ENCODE data around the gene CYP19A1.

- no peak for TF ChIP-seq CTCF (IDR thresholded peaks at IDR 0.05; ENCODE audit: low read depth, low read length, missing input control)
- no peak for TF ChIP-seq YY1 (IDR thresholded peaks at IDR 0.05)
- no peak for TF ChIP-seq REST (IDR thresholded peaks at IDR 0.05)
- TF ChIP-seq ZBTB33 (IDR thresholded peaks at IDR 0.05): no peak
- no peak for TF ChIP-seq GABPA (IDR thresholded peaks at IDR 0.05 in 1 of 2, conservative IDR thresholded peaks at IDR 0.05 in 1 of 2)
- no peak for TF ChIP-seq EGR1 (IDR thresholded peaks at IDR 0.05; ENCODE audit: low read depth in 2 of 2)
- no peak for TF ChIP-seq RAD21 (IDR thresholded peaks at IDR 0.05)
- TF ChIP-seq MAX (IDR thresholded peaks at IDR 0.05): no peak
- TF ChIP-seq TAF1 (conservative IDR thresholded peaks at IDR 0.05): no peak
Observed at GRCh38 chr15:51319539-51319938, 18.9 kb downstream of the CYP19A1 start.
